ENCODE measurements around the gene LCE1D. TPM values are rescaled to one million over a fixed set of nuclear protein-coding genes. Genes with fewer than 3 reads are reported as not detected.

LCE1D gene
- total RNA-seq, 1 experiment from 2014 or later, result not detected

DNA sequence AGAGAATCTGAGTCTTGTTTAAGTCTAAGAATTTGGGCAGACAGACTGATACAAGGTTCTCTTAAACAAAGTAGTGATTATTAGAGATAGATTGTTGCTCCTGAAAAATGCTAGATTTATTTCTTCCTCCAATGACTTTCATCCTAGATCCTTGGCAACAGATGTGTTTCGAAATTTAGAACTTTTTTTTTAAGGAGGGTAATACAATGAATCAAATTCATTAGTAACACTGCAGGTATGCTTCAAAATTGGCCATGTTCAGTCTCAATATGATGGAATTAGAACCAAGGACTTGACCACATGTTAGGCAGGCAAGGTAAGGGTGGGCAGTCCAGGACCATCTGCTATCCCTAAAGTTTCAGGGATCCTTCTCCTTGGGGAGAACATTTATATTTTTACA, 26.1 kb upstream of the LCE1D start:
- Mint-ChIP-seq H3K4me1 (ENCODE audit: insufficient read depth, unreplicated experiment) (peaks cover 29% of the 10 kb centered on the region), H3K36me3 (ENCODE audit: insufficient read depth, unreplicated experiment) (peaks cover 4% of the 10 kb centered on the region), H3K27ac (ENCODE audit: low read depth, unreplicated experiment) (no peak overlapping the region), H3K9me3 (ENCODE audit: unreplicated experiment) (peaks cover 8% of the 10 kb centered on the region), H3K4me3 (ENCODE audit: unreplicated experiment) (no peak overlapping the region), H3K27me3 (ENCODE audit: insufficient read depth, unreplicated experiment) (no peaks in the 10 kb centered on the region)
- TF ChIP-seq, protein P1, sequence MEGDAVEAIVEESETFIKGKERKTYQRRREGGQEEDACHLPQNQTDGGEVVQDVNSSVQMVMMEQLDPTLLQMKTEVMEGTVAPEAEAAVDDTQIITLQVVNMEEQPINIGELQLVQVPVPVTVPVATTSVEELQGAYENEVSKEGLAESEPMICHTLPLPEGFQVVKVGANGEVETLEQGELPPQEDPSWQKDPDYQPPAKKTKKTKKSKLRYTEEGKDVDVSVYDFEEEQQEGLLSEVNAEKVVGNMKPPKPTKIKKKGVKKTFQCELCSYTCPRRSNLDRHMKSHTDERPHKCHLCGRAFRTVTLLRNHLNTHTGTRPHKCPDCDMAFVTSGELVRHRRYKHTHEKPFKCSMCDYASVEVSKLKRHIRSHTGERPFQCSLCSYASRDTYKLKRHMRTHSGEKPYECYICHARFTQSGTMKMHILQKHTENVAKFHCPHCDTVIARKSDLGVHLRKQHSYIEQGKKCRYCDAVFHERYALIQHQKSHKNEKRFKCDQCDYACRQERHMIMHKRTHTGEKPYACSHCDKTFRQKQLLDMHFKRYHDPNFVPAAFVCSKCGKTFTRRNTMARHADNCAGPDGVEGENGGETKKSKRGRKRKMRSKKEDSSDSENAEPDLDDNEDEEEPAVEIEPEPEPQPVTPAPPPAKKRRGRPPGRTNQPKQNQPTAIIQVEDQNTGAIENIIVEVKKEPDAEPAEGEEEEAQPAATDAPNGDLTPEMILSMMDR (IDR thresholded peaks at IDR 0.05; ENCODE audit: unreplicated experiment), result no peak
- ChIA-PET POLR2A (interaction anchor here (1.3 kb wide), 1 partner anchor 10 kb away, joined by 4 read pairs; no protein-coding TSS in a partner anchor), CTCF (interaction anchor here (0.6 to 2.7 kb wide), 4 partner anchors 18 to 423 kb away, joined by 3 to 21 read pairs (median 10); no protein-coding TSS in a partner anchor)
- DNase-seq (ENCODE audit: unreplicated experiment), result no peak
- intact Hi-C loops (cut with micrococcal nuclease), result loop anchor here (1.0 kb wide), 1 partner anchor 34 kb away; no protein-coding TSS in a partner anchor
- BruUV-seq (replicated peaks), result no TSS peak

- ChIA-PET POLR2A (no interaction called here), CTCF (interaction anchor here (0.8 to 1.1 kb wide), 4 partner anchors 12 to 417 kb away, joined by 3 read pairs; partner anchors contain the start of gene KPRP)
- Mint-ChIP-seq H3K4me1 (ENCODE audit: insufficient read depth, unreplicated experiment) (peaks cover 12% of the 10 kb centered on the region), H3K9me3 (ENCODE audit: unreplicated experiment) (peaks cover 8% of the 10 kb centered on the region), H3K27me3 (ENCODE audit: insufficient read depth, unreplicated experiment) (no peaks in the 10 kb centered on the region), H3K27ac (ENCODE audit: low read depth, unreplicated experiment) (no peak within 1 kb of the TSS), H3K36me3 (ENCODE audit: insufficient read depth, unreplicated experiment) (no peaks in the 10 kb centered on the region), H3K4me3 (ENCODE audit: unreplicated experiment) (no peak within 1 kb of the TSS)
- BruUV-seq (replicated peaks), result no TSS peak
- intact Hi-C loops (cut with micrococcal nuclease), result no loop called here
- peak; percentile 57 for DNase-seq (ENCODE audit: unreplicated experiment)
- TF ChIP-seq, protein P1 (IDR thresholded peaks at IDR 0.05; ENCODE audit: unreplicated experiment), result no peak
These were observed 21.6 kb upstream of the LCE1D start, which contains the start of gene LCE1F for GRCh38 chr1:152774875-152775274. Gene LCE1F (plus strand): TSS chr1:152775140. CDS start chr1:152776372, 1,232 bp downstream.

GRCh38 chr1:152776361-152776760, 20.2 kb upstream of the LCE1D start:
- Mint-ChIP-seq H3K27ac (ENCODE audit: low read depth, unreplicated experiment) (no peak overlapping the region), H3K4me1 (ENCODE audit: insufficient read depth, unreplicated experiment) (no peaks in the 10 kb centered on the region), H3K36me3 (ENCODE audit: insufficient read depth, unreplicated experiment) (no peaks in the 10 kb centered on the region), H3K27me3 (ENCODE audit: insufficient read depth, unreplicated experiment) (no peaks in the 10 kb centered on the region), H3K4me3 (ENCODE audit: unreplicated experiment) (no peak overlapping the region), H3K9me3 (ENCODE audit: unreplicated experiment) (peaks cover 6% of the 10 kb centered on the region)
- intact Hi-C loops (cut with micrococcal nuclease), result no loop called here
- POLR2A ChIA-PET, result no interaction called here
- no peak for DNase-seq (ENCODE audit: unreplicated experiment)
- BruUV-seq (replicated peaks), result no TSS peak
- CTCF ChIA-PET, result interaction anchor here (0.6 to 1.1 kb wide), 3 partner anchors 121 to 417 kb away, joined by 3 to 4 read pairs (median 4); no protein-coding TSS in a partner anchor
- TF ChIP-seq, protein P1 (IDR thresholded peaks at IDR 0.05; ENCODE audit: unreplicated experiment), result no peak

GRCh38 chr1:152777510-152778137, 18.9 kb upstream of the LCE1D start:
- no peaks in the 10 kb centered on the region for H3K9me3 Mint-ChIP-seq (ENCODE audit: unreplicated experiment)
- H3K27me3 Mint-ChIP-seq (ENCODE audit: insufficient read depth, unreplicated experiment), result no peaks in the 10 kb centered on the region
- H3K4me3 Mint-ChIP-seq (ENCODE audit: unreplicated experiment), result no peak overlapping the region
- H3K36me3 Mint-ChIP-seq (ENCODE audit: insufficient read depth, unreplicated experiment), result no peaks in the 10 kb centered on the region
- BruUV-seq (replicated peaks), result no TSS peak
- TF ChIP-seq, protein P1 (IDR thresholded peaks at IDR 0.05; ENCODE audit: unreplicated experiment), result peak; percentile 52
- H3K27ac Mint-ChIP-seq (ENCODE audit: low read depth, unreplicated experiment), result no peak overlapping the region
- intact Hi-C loops (cut with micrococcal nuclease), result no loop called here
- no peaks in the 10 kb centered on the region for H3K4me1 Mint-ChIP-seq (ENCODE audit: insufficient read depth, unreplicated experiment)
- peak; percentile 75 for DNase-seq (ENCODE audit: unreplicated experiment)
- POLR2A ChIA-PET, result interaction anchor here (0.7 to 1.4 kb wide), 2 partner anchors 8 to 40 kb away, joined by 3 read pairs; no protein-coding TSS in a partner anchor
- CTCF ChIA-PET, result interaction anchor here (0.5 to 2.6 kb wide), 11 partner anchors 9 to 439 kb away, joined by 3 to 8 read pairs (median 3); a partner anchor contains a TSS

All from MCF 10A (cell line).